HG03575 (cell line): ENCODE results near the gene KRT33B.
"Not testable (repeated sequence)": the region's sequence is repeated elsewhere in the genome, so short reads cannot be mapped to it uniquely, and the experiment has no call there.

ENCODE experiments used
- ATAC-seq: cut with Tn5 transposase; IDR thresholded peaks from one replicate; pipeline ENCODE4 v1.9.1; 2021; ENCODE audit not compliant: unreplicated experiment, insufficient number of reproducible peaks, low FRiP score; ENCODE audit errors: extremely low read depth

The KRT33B gene

GRCh38 chr17:41395044-41395443 is 25.4 kb upstream of the KRT33B start:
- ATAC-seq = not testable (repeated sequence)

GRCh38 chr17:41394254-41394996 is 24.8 kb upstream of the KRT33B start:
- no peak for ATAC-seq

GRCh38 chr17:41393826-41394225 is 24.2 kb upstream of the KRT33B start:
- no peak for ATAC-seq

- no peak for ATAC-seq
Measured at GRCh38 chr17:41393294-41393693, 23.7 kb upstream of the KRT33B start.

GRCh38 chr17:41392278-41392677 is 22.7 kb upstream of the KRT33B start:
- ATAC-seq = no peak

- ATAC-seq = no peak
Measured at GRCh38 chr17:41391535-41391934, 21.9 kb upstream of the KRT33B start.

GRCh38 chr17:41390411-41390938 is 20.9 kb upstream of the KRT33B start:
- no peak for ATAC-seq

- no peak for ATAC-seq
Measured at GRCh38 chr17:41387670-41388069, 18.1 kb upstream of the KRT33B start.

GRCh38 chr17:41386227-41386626 is 16.6 kb upstream of the KRT33B start:
- ATAC-seq = no peak

GRCh38 chr17:41383690-41384089 is 14.1 kb upstream of the KRT33B start:
- ATAC-seq = no peak

- no peak for ATAC-seq
Measured at GRCh38 chr17:41382394-41382793, 12.8 kb upstream of the KRT33B start.

- ATAC-seq = not testable (repeated sequence)
Measured at GRCh38 chr17:41381943-41382342, 12.3 kb upstream of the KRT33B start, which contains the start of gene KRT34. KRT34 (minus strand) TSS chr17:41382306; CDS start chr17:41382246, 60 bp downstream.

GRCh38 chr17:41380091-41380490 is 10.5 kb upstream of the KRT33B start:
- not testable (repeated sequence) for ATAC-seq

- no peak for ATAC-seq
Measured at GRCh38 chr17:41377546-41377945, 7.9 kb upstream of the KRT33B start.

- no peak for ATAC-seq
Measured at GRCh38 chr17:41369023-41369422, 590 bp downstream of the KRT33B start.

- ATAC-seq = no peak
Measured at GRCh38 chr17:41367426-41368075, 2.1 kb downstream of the KRT33B start.

- ATAC-seq = no peak
Measured at GRCh38 chr17:41366070-41366469, 3.5 kb downstream of the KRT33B start.

- no peak for ATAC-seq
Measured at GRCh38 chr17:41363881-41364280, 5.7 kb downstream of the KRT33B start.

GRCh38 chr17:41360296-41360995 is 9.2 kb downstream of the KRT33B start:
- no peak for ATAC-seq

- no peak for ATAC-seq
Measured at GRCh38 chr17:41354536-41354935, 15.1 kb downstream of the KRT33B start.
